ENCODE results near the gene TGIF1. TPM values are rescaled to one million over a fixed set of nuclear protein-coding genes. Genes with fewer than 3 reads are reported as not detected.

Gene TGIF1
- total and polyA plus RNA-seq, 9 of the 15 experiments (the other 6 are each of a cell fraction or from before 2014, with no cell fraction given) = 16.1 to 77.7 (median 44.6) TPM

- Histone ChIP-seq H3K27ac (ENCODE audit: extremely low read depth, low read depth, low read length) (peak overlapping the region; percentile 86), H4K20me1 (replicated peaks; ENCODE audit: control insufficient read depth, insufficient read depth, low read length) (peaks cover 14% of the 10 kb centered on the region), H3K4me1 (replicated peaks in 1 of 2; ENCODE audit: control insufficient read depth in 2 of 2, insufficient read depth in 2 of 2, low read length in 2 of 2) (peaks cover 2 to 29% of the 10 kb centered on the region in 2 experiments), H3K27me3 (ENCODE audit: control insufficient read depth in 2 of 2, insufficient read depth in 2 of 2, low read length in 2 of 2) (no peaks in the 10 kb centered on the region), H3K9me3 (replicated peaks; ENCODE audit: control insufficient read depth, insufficient read depth, low read depth, low read length) (no peaks in the 10 kb centered on the region), H3K36me3 (ENCODE audit: control insufficient read depth, insufficient read depth, low read length) (peaks cover 34% of the 10 kb centered on the region), H3K9ac (ENCODE audit: insufficient read depth in 1 of 2, low read depth in 2 of 2, low read length in 2 of 2) (peak overlapping the region; percentile 92 to 95), H2AFZ (ENCODE audit: low read depth, low read length) (0 out of 2 replicates have a peak overlapping the region, but pooled peaks have one; percentile 15), H3K9me1 (ENCODE audit: control insufficient read depth, insufficient read depth, low read length) (no peaks in the 10 kb centered on the region), H3K4me2 (ENCODE audit: insufficient read depth, low read length) (peak overlapping the region; percentile 99), H3K79me2 (ENCODE audit: control insufficient read depth, insufficient read depth, low read length) (peaks cover 96% of the 10 kb centered on the region), H3K4me3 (peak overlapping the region; percentile 87)
- intact Hi-C loops (cut with micrococcal nuclease) (no loop called here), in situ Hi-C loops (cut with MboI) (loop anchor here (5.0 to 10.0 kb wide), 4 partner anchors 144 to 518 kb away; no protein-coding TSS in a partner anchor)
- no peak for FAIRE-seq
- CTCF ChIA-PET (ENCODE audit: low intra/inter-chr PET ratio) = interaction anchor here (2.4 to 3.2 kb wide), 2 partner anchors 133 to 172 kb away, joined by 7 to 42 read pairs; no protein-coding TSS in a partner anchor
- POLR2A ChIA-PET = interaction anchor here (0.6 to 6.6 kb wide), 27 partner anchors 9 to 479 kb away, joined by 3 to 44 read pairs (median 4); no protein-coding TSS in a partner anchor
- peak in 1 of 4 experiments; percentile 48 for DNase-seq (ENCODE audit: extremely low read depth in 1 of 4, low spot score in 3 of 4)
- no TSS peak for BruUV-seq (replicated peaks)
- ATAC-seq = no peak
- WGBS (ENCODE audit: insufficient coverage, low coverage, missing lambda C conversion rate) = 2% methylated on average over 17 of the region's 17 CpGs
- TF ChIP-seq STAG1 (CRISPR knock-in tag; IDR thresholded peaks at IDR 0.05; ENCODE audit: borderline replicate concordance) = no peak
- TF ChIP-seq RBM34 (IDR thresholded peaks at IDR 0.05; ENCODE audit: borderline replicate concordance, insufficient read depth, low read length) = no peak
- TF ChIP-seq HLTF (IDR thresholded peaks at IDR 0.05) = no peak
- no peak for TF ChIP-seq EWSR1 (IDR thresholded peaks at IDR 0.05; ENCODE audit: borderline replicate concordance, low read depth, partially characterized antibody)
- TF ChIP-seq KDM5B (IDR thresholded peaks at IDR 0.05; ENCODE audit: insufficient replicate concordance, low read depth, low read length) = no peak
- TF ChIP-seq RFX1 (IDR thresholded peaks at IDR 0.05) = no peak
- no peak for TF ChIP-seq FOXP1 (CRISPR knock-in tag; IDR thresholded peaks at IDR 0.05)
- TF ChIP-seq SRSF1 (IDR thresholded peaks at IDR 0.05; ENCODE audit: low read depth, low read length) = no peak
- peak; percentile 51 for TF ChIP-seq CHD4 (IDR thresholded peaks at IDR 0.05; ENCODE audit: insufficient read depth, insufficient replicate concordance, low read depth, low read length, poor library complexity, severe bottlenecking)
- no peak for TF ChIP-seq ZHX1 (conservative IDR thresholded peaks at IDR 0.05; ENCODE audit: low read length)
- TF ChIP-seq HNRNPLL (IDR thresholded peaks at IDR 0.05; ENCODE audit: low read depth, low read length, poor library complexity, severe bottlenecking) = peak; percentile 41
- no peak for TF ChIP-seq KLF13 (tag; IDR thresholded peaks at IDR 0.05; ENCODE audit: borderline replicate concordance, low read depth)
- TF ChIP-seq RAD51 (IDR thresholded peaks at IDR 0.05; ENCODE audit: borderline replicate concordance, low read depth) = no peak
- no peak for TF ChIP-seq GABPA (tag; conservative IDR thresholded peaks at IDR 0.05; ENCODE audit: low read depth)
- no peak for TF ChIP-seq FOS (IDR thresholded peaks at IDR 0.05; ENCODE audit: extremely low read depth, insufficient read length)
- no peak for TF ChIP-seq TEAD1 (CRISPR knock-in tag; IDR thresholded peaks at IDR 0.05)
- no peak for TF ChIP-seq NELFE (IDR thresholded peaks at IDR 0.05; ENCODE audit: insufficient read depth, insufficient read length)
Observed at GRCh38 chr18:3452750-3453539, 3.0 kb downstream of the TGIF1 start.

Measured in K562 (cell line).